HG03565 (cell line): ENCODE data around the gene MCM8.

ENCODE experiments used
- ATAC-seq: cut with Tn5 transposase; IDR thresholded peaks from one replicate; pipeline ENCODE4 v1.9.1; 2021; ENCODE audit warnings: mild to moderate bottlenecking, moderate library complexity; ENCODE audit not compliant: unreplicated experiment

Gene MCM8

GRCh38 chr20:5950271-5951031 is at the start of gene MCM8, which contains the start of gene TRMT6:
Gene MCM8 (plus strand): TSS chr20:5950652. CDS start chr20:5952016, 1,364 bp downstream.
Gene TRMT6 (minus strand): TSS chr20:5950533. CDS start chr20:5950405, 128 bp downstream.
- ATAC-seq: peak; percentile 96

GRCh38 chr20:5900908-5901307 is 49.5 kb upstream of the MCM8 start:
- no peak for ATAC-seq

- ATAC-seq: no peak
Observed at GRCh38 chr20:5908981-5909380, 41.5 kb upstream of the MCM8 start.

- ATAC-seq: no peak
Observed at GRCh38 chr20:5910186-5910585, 40.3 kb upstream of the MCM8 start.

GRCh38 chr20:5913166-5913565 is 37.3 kb upstream of the MCM8 start:
- ATAC-seq: no peak

- ATAC-seq: no peak
Observed at GRCh38 chr20:5914859-5915258, 35.6 kb upstream of the MCM8 start.

- ATAC-seq: no peak
Observed at GRCh38 chr20:5918856-5919625, 31.4 kb upstream of the MCM8 start.

- ATAC-seq: no peak
Observed at GRCh38 chr20:5919626-5920544, 30.6 kb upstream of the MCM8 start.

- ATAC-seq: no peak
Observed at GRCh38 chr20:5920581-5920980, 29.9 kb upstream of the MCM8 start.

- no peak for ATAC-seq
Observed at GRCh38 chr20:5923493-5923892, 27.0 kb upstream of the MCM8 start.

GRCh38 chr20:5925551-5925950 is 24.9 kb upstream of the MCM8 start:
- ATAC-seq: no peak

GRCh38 chr20:5927749-5928462 is 22.5 kb upstream of the MCM8 start:
- ATAC-seq: no peak

GRCh38 chr20:5928836-5929715 is 21.4 kb upstream of the MCM8 start:
- ATAC-seq: no peak

GRCh38 chr20:5931411-5931810 is 19.0 kb upstream of the MCM8 start:
- ATAC-seq: no peak

- ATAC-seq: no peak
Observed at GRCh38 chr20:5932796-5933195, 17.7 kb upstream of the MCM8 start.

GRCh38 chr20:5933802-5934436 is 16.5 kb upstream of the MCM8 start:
- ATAC-seq: no peak

- no peak for ATAC-seq
Observed at GRCh38 chr20:5935384-5935783, 15.1 kb upstream of the MCM8 start.

GRCh38 chr20:5936238-5936637 is 14.2 kb upstream of the MCM8 start:
- no peak for ATAC-seq

GRCh38 chr20:5938456-5939029 is 11.9 kb upstream of the MCM8 start:
- ATAC-seq: no peak
